Smooth muscle cell (in vitro differentiated cells): ENCODE results near the gene PPA2. TPM values are rescaled to one million over a fixed set of nuclear protein-coding genes. Genes with fewer than 3 reads are reported as not detected.

Experiments used
- DNase-seq: peaks from one replicate; lab custom pipeline; 2025; ENCODE audit not compliant: unreplicated experiment; lab: John Stamatoyannopoulos, UW
- H2AFZ ChIP-seq: fragments of 200-600 bp; sonication (generic); 2 replicates; pipeline ENCODE4 v1.6.0; 2016; ENCODE audit warnings: antibody characterized with exemption, low read depth, mild to moderate bottlenecking
- H3F3A ChIP-seq: fragments of 200-600 bp; sonication (generic); 2 replicates; pipeline ENCODE4 v1.6.0; 2017; ENCODE audit warnings: antibody characterized with exemption, low read depth
- H3K27ac ChIP-seq: fragments of 200-600 bp; sonication (generic); 2 replicates; pipeline ENCODE4 v1.5.1; 2016; ENCODE audit warnings: low read depth, mild to moderate bottlenecking
- H3K27me3 ChIP-seq: fragments of 200-600 bp; sonication (generic); 2 replicates; pipeline ENCODE4 v1.6.1; 2016; ENCODE audit warnings: low read depth, mild to moderate bottlenecking
- H3K36me3 ChIP-seq: fragments of 200-600 bp; sonication (generic); 2 replicates; pipeline ENCODE4 v1.5.1; 2016; ENCODE audit warnings: low read depth
- H3K4me1 ChIP-seq: fragments of 200-600 bp; sonication (generic); 2 replicates; pipeline ENCODE4 v1.5.1; 2016; ENCODE audit warnings: low read depth
- H3K4me2 ChIP-seq: fragments of 200-600 bp; sonication (generic); 2 replicates; pipeline ENCODE4 v1.6.0; 2016; ENCODE audit warnings: mild to moderate bottlenecking
- H3K4me3 ChIP-seq: fragments of 200-600 bp; sonication (generic); 2 replicates; pipeline ENCODE4 v1.5.1; 2016; ENCODE audit warnings: mild to moderate bottlenecking
- H3K79me2 ChIP-seq: fragments of 200-600 bp; sonication (generic); 2 replicates; pipeline ENCODE4 v1.6.0; 2016; ENCODE audit warnings: low read depth, mild to moderate bottlenecking
- H3K9ac ChIP-seq: fragments of 200-600 bp; sonication (generic); 2 replicates; pipeline ENCODE4 v1.6.0; 2016; ENCODE audit warnings: low read depth
- H3K9me3 ChIP-seq: fragments of 200-600 bp; sonication (generic); replicated peaks from 2 replicates; pipeline ENCODE4 v1.5.1; 2016; ENCODE audit warnings: low read depth
- H4K20me1 ChIP-seq: fragments of 200-600 bp; sonication (generic); 2 replicates; pipeline ENCODE4 v1.6.0; 2016; ENCODE audit warnings: low read depth
- CTCF ChIP-seq: fragments of 200-600 bp; sonication (generic); IDR thresholded peaks from 2 replicates; pipeline ENCODE4 v1.5.1; 2017; ENCODE audit warnings: borderline replicate concordance, mild to moderate bottlenecking, antibody characterized with exemption; ENCODE audit not compliant: insufficient read depth, poor library complexity, severe bottlenecking
- WGBS: methylation state at CpG from one replicate; pipeline ENCODE4 v1.1.7; 2016; ENCODE audit warnings: low lambda C conversion rate; 5-methylcytosine and 5-hydroxymethylcytosine counted together
- polyA plus RNA-seq: library from polyadenylated mRNA; unstranded; fragments of >200 nt; fragmentation: Nextera tagmentation; extraction: Ambion mirVana; gene quantifications from 2 replicates; pipeline ENCODE4 v1.2.1, GENCODE V29; 2016
- total RNA-seq: library from RNA; depleted of rRNA; stranded (reverse); fragments of >200 nt; gene quantifications from 2 replicates; pipeline ENCODE4 v1.2.3, GENCODE V29; 2014

The PPA2 gene
- total and polyA plus RNA-seq, 2 experiments from 2014 or later, result 84.4 to 96.5 TPM

DNA sequence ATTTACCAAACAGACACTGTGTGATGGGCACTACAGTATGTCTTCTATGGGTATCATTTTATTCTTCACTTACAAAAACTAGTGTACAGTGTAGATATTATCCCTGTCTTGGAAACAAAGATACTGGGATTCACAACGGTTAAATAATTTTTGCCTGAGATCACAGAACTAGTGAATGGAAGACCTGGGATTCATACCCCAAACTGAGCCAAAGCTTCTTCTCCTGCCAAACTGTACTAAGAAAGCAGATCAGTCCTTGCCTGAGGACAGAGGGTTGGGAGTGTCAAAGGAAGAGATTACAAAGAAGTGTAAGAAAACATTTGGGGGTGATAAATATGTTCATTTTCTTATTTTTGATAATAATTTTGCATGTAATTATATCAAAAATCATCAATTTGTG is 43.1 kb downstream of the PPA2 start:
- Histone ChIP-seq H3K27ac (no peak overlapping the region), H2AFZ (no peak overlapping the region), H3K9ac (no peak overlapping the region), H3K79me2 (no peaks in the 10 kb centered on the region), H3K27me3 (no peaks in the 10 kb centered on the region), H3F3A (no peaks in the 10 kb centered on the region), H3K9me3 (no peaks in the 10 kb centered on the region), H3K36me3 (no peaks in the 10 kb centered on the region), H3K4me1 (no peaks in the 10 kb centered on the region), H4K20me1 (no peaks in the 10 kb centered on the region), H3K4me2 (no peak overlapping the region), H3K4me3 (no peak overlapping the region)
- DNase-seq, result no peak
- no peak for TF ChIP-seq CTCF
- WGBS, result 56% methylated on average over 1 of the region's 1 CpG

DNA sequence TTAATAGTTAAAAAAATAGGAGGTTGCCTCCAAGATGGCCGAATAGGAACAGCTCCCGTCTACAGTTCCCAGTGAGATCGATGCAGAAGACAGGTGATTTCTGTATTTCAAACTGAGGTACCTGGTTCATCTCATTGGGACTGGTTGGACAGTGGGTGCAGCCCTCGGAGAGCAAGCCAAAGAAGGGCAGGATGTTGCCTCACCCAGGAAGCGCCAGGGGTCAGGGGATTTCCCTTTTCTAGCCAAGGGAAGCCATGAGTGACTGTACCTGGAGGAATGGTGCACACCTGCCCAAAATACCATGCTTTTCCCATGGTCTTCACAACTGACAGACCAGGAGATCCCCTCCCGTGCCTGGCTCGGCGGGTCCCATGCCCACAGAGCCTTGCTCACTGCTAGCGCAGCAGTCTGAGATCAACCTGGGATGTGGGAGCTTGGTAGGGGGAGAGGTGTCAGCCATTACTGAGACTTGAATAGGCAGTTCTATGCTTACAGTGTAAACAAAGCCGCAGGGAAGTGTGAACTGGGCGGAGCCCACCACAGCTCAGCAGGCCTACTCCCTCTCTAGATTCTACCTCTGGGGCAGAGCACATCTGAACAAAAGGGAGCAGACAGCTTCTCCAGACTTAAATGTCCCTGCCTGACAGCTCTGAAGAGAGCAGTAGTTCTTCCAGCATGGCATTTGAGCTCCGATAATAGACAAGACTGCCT is 47.5 kb downstream of the PPA2 start:
- DNase-seq, result no peak
- Histone ChIP-seq H3K4me1 (no peaks in the 10 kb centered on the region), H3F3A (no peaks in the 10 kb centered on the region), H3K27me3 (no peaks in the 10 kb centered on the region), H3K4me2 (no peak overlapping the region), H3K9me3 (no peaks in the 10 kb centered on the region), H2AFZ (no peak overlapping the region), H3K36me3 (peaks cover 5% of the 10 kb centered on the region), H3K9ac (no peak overlapping the region), H3K27ac (no peak overlapping the region), H4K20me1 (no peaks in the 10 kb centered on the region), H3K79me2 (no peaks in the 10 kb centered on the region), H3K4me3 (no peak overlapping the region)
- WGBS, result 92% methylated on average over 12 of the region's 12 CpGs
- no peak for TF ChIP-seq CTCF

DNA sequence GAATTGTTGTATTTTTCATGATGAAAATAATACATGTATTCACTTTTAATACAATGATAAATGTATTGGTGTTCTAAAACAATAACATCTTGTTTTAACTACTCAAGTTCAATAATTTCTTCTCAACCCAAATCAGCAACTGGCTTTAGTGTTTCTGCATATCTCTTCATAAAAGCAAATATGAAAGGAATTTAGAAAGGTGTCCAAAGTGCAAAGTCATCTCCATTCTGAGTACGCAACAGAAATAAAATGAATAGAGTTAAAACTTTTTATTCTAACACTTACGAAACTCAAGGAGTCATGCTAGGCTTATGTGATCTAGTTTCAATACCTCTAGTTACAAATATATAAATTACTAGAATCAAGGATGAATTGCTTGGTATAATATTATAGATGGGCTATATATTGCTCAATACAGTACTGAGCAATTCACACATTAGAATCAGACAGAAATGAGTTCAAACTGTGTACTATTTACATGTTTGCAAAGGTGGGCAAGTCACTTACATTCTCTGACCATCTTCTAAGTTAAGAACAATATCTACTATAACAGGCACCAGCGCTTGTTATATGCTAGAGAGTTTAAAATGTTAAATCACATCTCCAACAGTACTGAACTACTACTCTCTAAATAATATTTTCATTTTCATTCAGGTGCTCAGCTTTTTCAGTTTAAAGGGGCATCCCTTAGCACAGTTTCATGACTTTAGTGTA is 51.5 kb downstream of the PPA2 start:
- no peak overlapping the region for H3K9ac ChIP-seq
- H3K79me2 ChIP-seq, result no peaks in the 10 kb centered on the region
- H3F3A ChIP-seq, result no peaks in the 10 kb centered on the region
- H3K4me1 ChIP-seq, result no peaks in the 10 kb centered on the region
- H2AFZ ChIP-seq, result no peak overlapping the region
- no peaks in the 10 kb centered on the region for H3K9me3 ChIP-seq
- peaks cover 5% of the 10 kb centered on the region for H3K36me3 ChIP-seq
- no peak overlapping the region for H3K27ac ChIP-seq
- 80% methylated on average over 3 of the region's 3 CpGs for WGBS
- H4K20me1 ChIP-seq, result no peaks in the 10 kb centered on the region
- no peak for TF ChIP-seq CTCF
- no peak for DNase-seq
- no peak overlapping the region for H3K4me2 ChIP-seq
- no peak overlapping the region for H3K4me3 ChIP-seq
- H3K27me3 ChIP-seq, result no peaks in the 10 kb centered on the region
